GM23248 (cell line): ENCODE measurements around the gene OR13F1.

ENCODE experiments used
- EZH2 ChIP-seq: fragments of 200-600 bp; sonication (generic); IDR thresholded peaks from 2 replicates; pipeline ENCODE4 v1.6.1; 2018; ENCODE audit warnings: antibody characterized with exemption, mild to moderate bottlenecking; ENCODE audit not compliant: insufficient read depth, poor library complexity, severe bottlenecking
- EZH2phosphoT487 ChIP-seq: fragments of 200-600 bp; sonication (generic); IDR thresholded peaks from 2 replicates; pipeline ENCODE4 v1.6.1; 2018; ENCODE audit warnings: antibody characterized with exemption, moderate library complexity, mild to moderate bottlenecking, low read depth; ENCODE audit not compliant: insufficient read depth

GRCh38 chr9:104468261-104468660 is 35.8 kb upstream of the OR13F1 start:
- TF ChIP-seq EZH2phosphoT487 (no peak), EZH2 (no peak)
